IMR-90 (cell line): ENCODE results near the gene ZNF616. TPM values are rescaled to one million over a fixed set of nuclear protein-coding genes. Genes with fewer than 3 reads are reported as not detected.

Experiments
- ATAC-seq: fragments of 200-7000 bp; cut with Tn5 transposase; 2 replicates; pipeline ENCODE4 v1.9.1; 2020; ENCODE audit warnings: low read depth, mild to moderate bottlenecking, moderate library complexity
- BruUV-seq: library from RNA; stranded (reverse); fragments of 400-500 nt; replicated peaks from 2 replicates; lab custom pipeline; 2021; lab: Mats Ljungman, UMichigan
- CTCF ChIA-PET: fragments of 300-600 bp; formaldehyde crosslinking; extraction: SDS; loops from one replicate; lab custom pipeline; 2021; ENCODE audit warnings: antibody characterized with exemption; lab: Yijun Ruan, JAX
- POLR2A ChIA-PET: fragments of 300-600 bp; sonication (Branson Sonifier 250); formaldehyde crosslinking; loops from one replicate; lab custom pipeline; 2022; ENCODE audit warnings: antibody characterized with exemption; ENCODE audit not compliant: unreplicated experiment; lab: Charles Lee
- DNase-seq: peaks from one replicate; pipeline ENCODE4 v3.0.0; 2013
- H2AFZ ChIP-seq: replicated peaks from 2 replicates; pipeline ENCODE3; 2013; ENCODE audit warnings: low read length, mild to moderate bottlenecking; ENCODE audit not compliant: poor library complexity
- H2AK5ac ChIP-seq: 2 replicates; pipeline ENCODE4 v1.6.1; 2013; ENCODE audit warnings: low read depth, low read length, inconsistent platforms
- H2AK9ac ChIP-seq: replicated peaks from 2 replicates; pipeline ENCODE3; 2013; ENCODE audit warnings: mild to moderate bottlenecking, low read depth, low read length, moderate library complexity; ENCODE audit not compliant: poor library complexity
- H2BK120ac ChIP-seq: 2 replicates; pipeline ENCODE4 v1.6.1; 2013; ENCODE audit warnings: low read depth, low read length, inconsistent platforms
- H2BK15ac ChIP-seq: 3 replicates; pipeline ENCODE4 v1.6.1; 2013; ENCODE audit warnings: low read depth, low read length, inconsistent platforms
- H2BK20ac ChIP-seq: 2 replicates; pipeline ENCODE4 v1.6.1; 2013; ENCODE audit warnings: low read depth, mild to moderate bottlenecking, inconsistent platforms, low read length, moderate library complexity
- H2BK5ac ChIP-seq: 2 replicates; pipeline ENCODE4 v1.6.1; 2013; ENCODE audit warnings: mild to moderate bottlenecking, low read depth, low read length, inconsistent platforms; ENCODE audit not compliant: poor library complexity, severe bottlenecking
- H3K14ac ChIP-seq: replicated peaks from 2 replicates; pipeline ENCODE4 v1.6.1; 2013; ENCODE audit warnings: low read depth, low read length, inconsistent platforms
- H3K18ac ChIP-seq: 2 replicates; pipeline ENCODE4 v1.6.1; 2013; ENCODE audit warnings: low read depth, low read length, control low read depth
- H3K23ac ChIP-seq: 2 replicates; pipeline ENCODE4 v1.6.1; 2013; ENCODE audit warnings: low read depth, low read length, inconsistent platforms
- H3K27ac ChIP-seq: 2 replicates; pipeline ENCODE4 v1.5.1; 2013; ENCODE audit warnings: mild to moderate bottlenecking, control low read depth, low read length; ENCODE audit not compliant: insufficient read depth
- H3K27me3 ChIP-seq: 2 replicates; pipeline ENCODE4 v1.6.1; 2013; ENCODE audit warnings: low read length; ENCODE audit not compliant: control insufficient read depth, insufficient read depth
- H3K36me3 ChIP-seq: 2 replicates; pipeline ENCODE4 v1.6.1; 2013; ENCODE audit warnings: low read length, mixed read lengths; ENCODE audit not compliant: control insufficient read depth, insufficient read depth
- H3K4ac ChIP-seq: 2 replicates; pipeline ENCODE4 v1.6.1; 2013; ENCODE audit warnings: low read depth, low read length, inconsistent platforms
- H3K4me1 ChIP-seq: 2 replicates; pipeline ENCODE4 v1.6.1; 2013; ENCODE audit warnings: low read length, mixed read lengths; ENCODE audit not compliant: control insufficient read depth, insufficient read depth
- H3K4me2 ChIP-seq: 2 replicates; pipeline ENCODE4 v1.6.1; 2013; ENCODE audit warnings: low read depth, mild to moderate bottlenecking, control low read depth, low read length, moderate library complexity
- H3K4me3 ChIP-seq: 2 replicates; pipeline ENCODE4 v1.5.1; 2013; ENCODE audit warnings: low read depth, mild to moderate bottlenecking, control low read depth, low read length, moderate library complexity; ENCODE audit not compliant: insufficient read depth
- H3K56ac ChIP-seq: 2 replicates; pipeline ENCODE4 v1.6.1; 2013; ENCODE audit warnings: low read length, inconsistent platforms; ENCODE audit not compliant: insufficient read depth; ENCODE audit errors: extremely low read depth
- H3K79me1 ChIP-seq, 2 experiments: 2 replicates each; pipeline ENCODE4 v1.6.1; 2013; ENCODE audit warnings: low read length in 2 of 2, inconsistent platforms in 1 of 2, low read depth in 1 of 2
- H3K9ac ChIP-seq: 2 replicates; pipeline ENCODE4 v1.6.1; 2013; ENCODE audit warnings: low read depth, low read length, control low read depth
- H3K9me1 ChIP-seq: 2 replicates; pipeline ENCODE4 v1.6.1; 2013; ENCODE audit warnings: low read length, inconsistent platforms; ENCODE audit not compliant: insufficient read depth
- H3K9me3 ChIP-seq: 2 replicates; pipeline ENCODE4 v1.6.1; 2013; ENCODE audit warnings: low read length; ENCODE audit not compliant: control insufficient read depth, insufficient read depth
- H4K20me1 ChIP-seq: 2 replicates; pipeline ENCODE4 v1.6.1; 2013; ENCODE audit warnings: low read length, inconsistent platforms; ENCODE audit not compliant: insufficient read depth
- H4K5ac ChIP-seq: 2 replicates; pipeline ENCODE4 v1.6.1; 2013; ENCODE audit warnings: mild to moderate bottlenecking, low read depth, low read length, control low read depth
- H4K8ac ChIP-seq, 2 experiments: 2 replicates each; pipeline ENCODE4 v1.6.1; 2013; ENCODE audit warnings: low read depth in 2 of 2, low read length in 2 of 2, control low read depth in 1 of 2, inconsistent platforms in 1 of 2
- H4K91ac ChIP-seq: 2 replicates; pipeline ENCODE4 v1.6.1; 2013; ENCODE audit warnings: low read depth, low read length, inconsistent platforms; ENCODE audit not compliant: insufficient read depth
- BHLHE40 ChIP-seq: fragments of 150-350 bp; IDR thresholded peaks from 2 replicates; pipeline ENCODE4 v1.6.1; 2016; ENCODE audit warnings: mild to moderate bottlenecking, low read depth, low read length
- CEBPB ChIP-seq: IDR thresholded peaks from 2 replicates; pipeline ENCODE4 v1.6.1; 2012; ENCODE audit warnings: low read depth, low read length, improper control_type of control experiment
- CHD1 ChIP-seq: IDR thresholded peaks from 2 replicates; pipeline ENCODE4 v1.6.1; 2012; ENCODE audit warnings: low read depth, low read length, improper control_type of control experiment
- FOS ChIP-seq: fragments of 150-350 bp; IDR thresholded peaks from 2 replicates; pipeline ENCODE4 v1.6.1; 2016; ENCODE audit warnings: low read depth, low read length
- MAFK ChIP-seq: IDR thresholded peaks from 2 replicates; pipeline ENCODE4 v1.6.1; 2012; ENCODE audit warnings: low read depth, low read length, improper control_type of control experiment
- MAZ ChIP-seq: IDR thresholded peaks from 2 replicates; pipeline ENCODE4 v1.6.1; 2012; ENCODE audit warnings: low read depth, mild to moderate bottlenecking, low read length, improper control_type of control experiment, moderate library complexity, borderline replicate concordance
- MXI1 ChIP-seq: IDR thresholded peaks from 2 replicates; pipeline ENCODE4 v1.6.1; 2012; ENCODE audit warnings: low read depth, mild to moderate bottlenecking, low read length, moderate library complexity, borderline replicate concordance
- NFE2L2 ChIP-seq: fragments of 150-350 bp; IDR thresholded peaks from 2 replicates; pipeline ENCODE4 v1.6.1; 2016; ENCODE audit warnings: low read depth, mild to moderate bottlenecking, low read length
- POLR2A ChIP-seq: IDR thresholded peaks from 2 replicates; pipeline ENCODE4 v1.6.1; 2012; ENCODE audit warnings: mild to moderate bottlenecking, low read depth, low read length
- RAD21 ChIP-seq: IDR thresholded peaks from 2 replicates; pipeline ENCODE4 v1.6.1; 2012; ENCODE audit warnings: low read length, improper control_type of control experiment
- RCOR1 ChIP-seq: IDR thresholded peaks from 2 replicates; pipeline ENCODE4 v1.6.1; 2012; ENCODE audit warnings: mild to moderate bottlenecking, low read length, improper control_type of control experiment; ENCODE audit not compliant: insufficient replicate concordance
- RFX5 ChIP-seq: IDR thresholded peaks from 2 replicates; pipeline ENCODE4 v1.8.0; 2012; ENCODE audit warnings: low read depth, mild to moderate bottlenecking, low read length, moderate library complexity
- SMC3 ChIP-seq: fragments of 150-350 bp; IDR thresholded peaks from 2 replicates; pipeline ENCODE4 v1.6.1; 2016; ENCODE audit warnings: low read depth, mild to moderate bottlenecking, antibody characterized with exemption, low read length, moderate library complexity
- USF2 ChIP-seq: fragments of 150-350 bp; IDR thresholded peaks from 2 replicates; pipeline ENCODE4 v1.6.1; 2017; ENCODE audit warnings: mild to moderate bottlenecking, antibody characterized with exemption, low read length, low read depth
- whole genome bisulfite sequencing, 2 experiments: methylation state at CpG; one replicate each; pipeline versions ENCODE4 v1.1.5 to v1.1.7; 2013; ENCODE audit warnings: missing lambda C conversion rate in 2 of 2; ENCODE audit not compliant: insufficient read length in 1 of 2; ENCODE audit errors: extremely low coverage in 2 of 2; 5-methylcytosine and 5-hydroxymethylcytosine counted together
- dilution Hi-C: fragments of 300-500 bp; cut with HindIII; formaldehyde crosslinking; loops from one replicate; pipeline ENCODE4 v1.14.3; 2018; ENCODE audit warnings: low sequenced_read_pairs; ENCODE audit not compliant: unreplicated experiment
- in situ Hi-C: fragments of 300-500 bp; cut with MboI; formaldehyde crosslinking; loops from 3 replicates; pipeline ENCODE4 v1.14.3; 2019; ENCODE audit warnings: low sequenced_read_pairs, inconsistent platforms, mixed read lengths
- intact Hi-C: fragments of 100-400 bp; cut with micrococcal nuclease; formaldehyde crosslinking; loops from 2 replicates; pipeline ENCODE4 v1.10.0; 2022
- polyA plus RNA-seq, 3 experiments: library from polyadenylated mRNA; depleted of rRNA; stranded (reverse); fragments of >200 nt; gene quantifications; 2 replicates each; pipeline ENCODE4 v1.2.3, GENCODE V29; 2012; ENCODE audit warnings: low replicate concordance in 1 of 3
- total RNA-seq: library from RNA; depleted of rRNA; stranded (reverse); fragments of >200 nt; gene quantifications from 2 replicates; pipeline ENCODE4 v1.2.3, GENCODE V29; 2012
- TF ChIP-seq, protein P1 (sequence below): conservative IDR thresholded peaks from 2 replicates; pipeline ENCODE4 v1.5.1; 2012; ENCODE audit warnings: mild to moderate bottlenecking, low read depth, low read length, improper control_type of control experiment
- TF ChIP-seq, protein P2 (sequence below): fragments of 150-350 bp; IDR thresholded peaks from 2 replicates; pipeline ENCODE4 v1.6.1; 2016; ENCODE audit warnings: low read depth, mild to moderate bottlenecking, low read length, moderate library complexity, borderline replicate concordance

Gene ZNF616
- total and polyA plus RNA-seq, 2 of the 4 experiments (the other 2 are of a cell fraction): 2.8 to 13.6 TPM

- DNase-seq: no peak
- no CpG with 5 or more reads among the region's 3 CpGs for WGBS, 2 experiments
- Histone ChIP-seq H4K20me1 (no peaks in the 10 kb centered on the region), H3K79me1 (peaks cover 0 to 7% of the 10 kb centered on the region in 2 experiments; a peak in 2 of 4 replicates), H3K4ac (no peak overlapping the region), H2AK9ac (no peak overlapping the region), H3K27ac (no peak overlapping the region), H3K4me2 (no peak overlapping the region), H4K8ac (no peak overlapping the region), H3K4me1 (no peaks in the 10 kb centered on the region), H2BK120ac (no peak overlapping the region), H2BK15ac (no peak overlapping the region), H4K91ac (no peak overlapping the region), H3K9me3 (peaks cover 73% of the 10 kb centered on the region), H3K36me3 (peaks cover 58% of the 10 kb centered on the region), H3K56ac (no peak overlapping the region), H3K4me3 (no peak overlapping the region), H3K14ac (no peak overlapping the region), H4K5ac (no peak overlapping the region), H2AFZ (no peak overlapping the region), H3K18ac (no peak overlapping the region), H2BK20ac (no peak overlapping the region), H3K23ac (no peak overlapping the region), H3K27me3 (no peaks in the 10 kb centered on the region), H2AK5ac (no peak overlapping the region), H2BK5ac (no peak overlapping the region), H3K9ac (no peak overlapping the region), H3K9me1 (no peaks in the 10 kb centered on the region)
- in situ Hi-C loops (no loop called here), dilution Hi-C loops (no loop called here), intact Hi-C loops (no loop called here)
- no peak for TF ChIP-seq MXI1
- TF ChIP-seq, protein P1, sequence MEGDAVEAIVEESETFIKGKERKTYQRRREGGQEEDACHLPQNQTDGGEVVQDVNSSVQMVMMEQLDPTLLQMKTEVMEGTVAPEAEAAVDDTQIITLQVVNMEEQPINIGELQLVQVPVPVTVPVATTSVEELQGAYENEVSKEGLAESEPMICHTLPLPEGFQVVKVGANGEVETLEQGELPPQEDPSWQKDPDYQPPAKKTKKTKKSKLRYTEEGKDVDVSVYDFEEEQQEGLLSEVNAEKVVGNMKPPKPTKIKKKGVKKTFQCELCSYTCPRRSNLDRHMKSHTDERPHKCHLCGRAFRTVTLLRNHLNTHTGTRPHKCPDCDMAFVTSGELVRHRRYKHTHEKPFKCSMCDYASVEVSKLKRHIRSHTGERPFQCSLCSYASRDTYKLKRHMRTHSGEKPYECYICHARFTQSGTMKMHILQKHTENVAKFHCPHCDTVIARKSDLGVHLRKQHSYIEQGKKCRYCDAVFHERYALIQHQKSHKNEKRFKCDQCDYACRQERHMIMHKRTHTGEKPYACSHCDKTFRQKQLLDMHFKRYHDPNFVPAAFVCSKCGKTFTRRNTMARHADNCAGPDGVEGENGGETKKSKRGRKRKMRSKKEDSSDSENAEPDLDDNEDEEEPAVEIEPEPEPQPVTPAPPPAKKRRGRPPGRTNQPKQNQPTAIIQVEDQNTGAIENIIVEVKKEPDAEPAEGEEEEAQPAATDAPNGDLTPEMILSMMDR: no peak
- TF ChIP-seq MAFK: no peak
- no peak for TF ChIP-seq RAD21
- TF ChIP-seq USF2: no peak
- TF ChIP-seq, protein P2, sequence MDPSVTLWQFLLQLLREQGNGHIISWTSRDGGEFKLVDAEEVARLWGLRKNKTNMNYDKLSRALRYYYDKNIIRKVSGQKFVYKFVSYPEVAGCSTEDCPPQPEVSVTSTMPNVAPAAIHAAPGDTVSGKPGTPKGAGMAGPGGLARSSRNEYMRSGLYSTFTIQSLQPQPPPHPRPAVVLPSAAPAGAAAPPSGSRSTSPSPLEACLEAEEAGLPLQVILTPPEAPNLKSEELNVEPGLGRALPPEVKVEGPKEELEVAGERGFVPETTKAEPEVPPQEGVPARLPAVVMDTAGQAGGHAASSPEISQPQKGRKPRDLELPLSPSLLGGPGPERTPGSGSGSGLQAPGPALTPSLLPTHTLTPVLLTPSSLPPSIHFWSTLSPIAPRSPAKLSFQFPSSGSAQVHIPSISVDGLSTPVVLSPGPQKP: no peak
- TF ChIP-seq CEBPB: no peak
- TF ChIP-seq CHD1: no peak
- no peak for TF ChIP-seq RCOR1
- TF ChIP-seq BHLHE40: no peak
- TF ChIP-seq FOS: no peak
- no peak for TF ChIP-seq POLR2A
- no peak for TF ChIP-seq MAZ
- TF ChIP-seq RFX5: no peak
- no peak for TF ChIP-seq NFE2L2
- TF ChIP-seq SMC3: no peak
- BruUV-seq: no TSS peak
- CTCF ChIA-PET: no interaction called here
- POLR2A ChIA-PET: no interaction called here
- no peak for ATAC-seq
Measured at GRCh38 chr19:52120286-52120685, 19.5 kb downstream of the ZNF616 start.
